HG03280 (cell line): Measurements from ENCODE around the gene C1orf232.

Source experiments
- ATAC-seq: cut with Tn5 transposase; IDR thresholded peaks from one replicate; pipeline ENCODE4 v1.9.1; 2021; ENCODE audit warnings: mild to moderate bottlenecking, moderate library complexity; ENCODE audit not compliant: unreplicated experiment

Gene C1orf232

GRCh38 chr1:26168410-26169197, at the start of gene C1orf232:
Gene C1orf232, minus strand, starts transcription at chr1:26168963. Its CDS starts 464 bp downstream, at chr1:26168499.
- ATAC-seq: no peak

GRCh38 chr1:26215246-26215645, 46.5 kb upstream of the C1orf232 start:
- ATAC-seq: no peak

- ATAC-seq: no peak
These were observed 44.7 kb upstream of the C1orf232 start for GRCh38 chr1:26213335-26213905.

- ATAC-seq: no peak
These were observed 44.0 kb upstream of the C1orf232 start for GRCh38 chr1:26212726-26213125.

- no peak for ATAC-seq
These were observed 41.5 kb upstream of the C1orf232 start for GRCh38 chr1:26210147-26210870.

- ATAC-seq: no peak
These were observed 35.0 kb upstream of the C1orf232 start for GRCh38 chr1:26203642-26204318.

GRCh38 chr1:26200413-26200812, 31.6 kb upstream of the C1orf232 start:
- ATAC-seq: no peak

- no peak for ATAC-seq
These were observed 29.1 kb upstream of the C1orf232 start for GRCh38 chr1:26197813-26198212.

- no peak for ATAC-seq
These were observed 28.5 kb upstream of the C1orf232 start for GRCh38 chr1:26197301-26197700.

- ATAC-seq: no peak
These were observed 27.0 kb upstream of the C1orf232 start for GRCh38 chr1:26195805-26196204.

GRCh38 chr1:26191739-26192138, 23.0 kb upstream of the C1orf232 start:
- ATAC-seq: no peak

GRCh38 chr1:26190373-26190987, 21.7 kb upstream of the C1orf232 start, which contains the start of gene CATSPER4:
Gene CATSPER4, plus strand, starts transcription at chr1:26190602. Its CDS starts 26 bp downstream, at chr1:26190628.
- ATAC-seq: no peak

- ATAC-seq: no peak
These were observed 21.1 kb upstream of the C1orf232 start for GRCh38 chr1:26189751-26190275.

- ATAC-seq: no peak
These were observed 20.6 kb upstream of the C1orf232 start for GRCh38 chr1:26189331-26189730.

GRCh38 chr1:26188477-26188876, 19.7 kb upstream of the C1orf232 start:
- no peak for ATAC-seq

- ATAC-seq: no peak
These were observed 19.1 kb upstream of the C1orf232 start for GRCh38 chr1:26187882-26188281.

GRCh38 chr1:26184883-26185282, 16.1 kb upstream of the C1orf232 start:
- ATAC-seq: no peak

- no peak for ATAC-seq
These were observed 15.3 kb upstream of the C1orf232 start for GRCh38 chr1:26184086-26184485.

- no peak for ATAC-seq
These were observed 13.6 kb upstream of the C1orf232 start for GRCh38 chr1:26182383-26182696.

GRCh38 chr1:26181586-26182382, 13.0 kb upstream of the C1orf232 start:
- ATAC-seq: no peak
